Sigmoid colon (tissue), 4 donors: ENCODE results near the gene MYOC.

Experiments
- CTCF ChIP-seq, 4 experiments: fragments of 450-650 bp in 3 of 4; fragments of 200-600 bp in 1 of 4; IDR thresholded peaks; one replicate each; pipeline ENCODE4 v1.5.1; 2016 to 2019; ENCODE audit warnings: antibody characterized with exemption in 4 of 4, mild to moderate bottlenecking in 3 of 4, moderate library complexity in 2 of 4
- POLR2AphosphoS5 ChIP-seq, 4 donors: sonication (generic); formaldehyde crosslinking; IDR thresholded peaks; one replicate each; pipeline ENCODE4 v1.6.1; 2017; ENCODE audit warnings: antibody characterized with exemption in 4 of 4

GRCh38 chr1:171653796-171654195, 1.3 kb upstream of the MYOC start:
- TF ChIP-seq POLR2AphosphoS5 (IDR thresholded peaks at IDR 0.05) (no peak), CTCF (IDR thresholded peaks at IDR 0.05) (no peak)
